ENCODE measurements around the gene MTMR4.

- no peak for TF ChIP-seq CTCF (IDR thresholded peaks at IDR 0.05)
- no peak for TF ChIP-seq POLR2A (IDR thresholded peaks at IDR 0.05)
Measured at GRCh38 chr17:58514770-58515157, 326 bp upstream of the MTMR4 start.

All from body of pancreas (tissue), 4 donors.